Fibroblast of lung (primary cell): ENCODE results near the gene LIPE. TPM values are rescaled to one million over a fixed set of nuclear protein-coding genes. Genes with fewer than 3 reads are reported as not detected.
A peak's percentile ranks its signal among the peaks of the same experiment; 100 is the strongest.

Source experiments
- DNase-seq, 2 donors: peaks; one replicate each; pipeline versions ENCODE4 v3.0.0 to v3.0.0-alpha.2; 2010; ENCODE audit warnings: low read depth in 2 of 2
- H2AFZ ChIP-seq: 2 replicates; pipeline ENCODE4 v1.5.1; 2012; ENCODE audit warnings: low read length, control low read depth, inconsistent platforms
- H3K27ac ChIP-seq: 2 replicates; pipeline ENCODE4 v1.5.1; 2011; ENCODE audit warnings: low read length, control low read depth; ENCODE audit not compliant: insufficient read depth
- H3K27me3 ChIP-seq: 2 replicates; pipeline ENCODE4 v1.5.1; 2011; ENCODE audit warnings: mild to moderate bottlenecking, low read length; ENCODE audit not compliant: control insufficient read depth, insufficient read depth
- H3K36me3 ChIP-seq: 2 replicates; pipeline ENCODE4 v1.5.1; 2011; ENCODE audit warnings: low read length; ENCODE audit not compliant: control insufficient read depth, insufficient read depth
- H3K4me1 ChIP-seq: 2 replicates; pipeline ENCODE4 v1.5.1; 2011; ENCODE audit warnings: low read length; ENCODE audit not compliant: control insufficient read depth, insufficient read depth; ENCODE audit errors: extremely low read depth
- H3K4me2 ChIP-seq: 2 replicates; pipeline ENCODE4 v1.5.1; 2011; ENCODE audit warnings: low read length, control low read depth; ENCODE audit not compliant: insufficient read depth; ENCODE audit errors: extremely low read depth
- H3K4me3 ChIP-seq, 4 experiments: fragments of 200-600 bp in 1 of 4; sonication (generic) in 1 of 4; replicated peaks in 1 of 4; 2 replicates each; pipeline ENCODE4 v1.5.1; 2011 to 2016; ENCODE audit warnings: low read length in 4 of 4, low read depth in 3 of 4, mild to moderate bottlenecking in 3 of 4, control low read depth in 2 of 4, inconsistent platforms in 1 of 4, mixed read lengths in 1 of 4; ENCODE audit not compliant: insufficient read depth in 1 of 4; ENCODE audit errors: control extremely low read depth in 1 of 4
- H3K79me2 ChIP-seq: 2 replicates; pipeline ENCODE4 v1.5.1; 2012; ENCODE audit warnings: mild to moderate bottlenecking, low read length, inconsistent platforms; ENCODE audit not compliant: control insufficient read depth, insufficient read depth
- H3K9ac ChIP-seq: 2 replicates; pipeline ENCODE4 v1.5.1; 2011; ENCODE audit warnings: mild to moderate bottlenecking, low read length, control low read depth; ENCODE audit not compliant: insufficient read depth
- H3K9me3 ChIP-seq: 2 replicates; pipeline ENCODE4 v1.5.1; 2012; ENCODE audit warnings: low read depth, low read length; ENCODE audit not compliant: control insufficient read depth, insufficient read depth
- H4K20me1 ChIP-seq: 2 replicates; pipeline ENCODE4 v1.5.1; 2011; ENCODE audit warnings: low read length; ENCODE audit not compliant: control insufficient read depth, insufficient read depth; ENCODE audit errors: extremely low read depth
- EZH2 ChIP-seq: IDR thresholded peaks from 2 replicates; pipeline ENCODE4 v1.5.1; 2012; ENCODE audit warnings: low read length, control low read depth, mild to moderate bottlenecking; ENCODE audit errors: missing control alignments
- polyA minus RNA-seq: library from RNA; depleted of rRNA, polyadenylated mRNA; stranded (reverse); fragments of >200 nt; gene quantifications from 2 replicates; pipeline ENCODE4 v1.2.3, GENCODE V29; 2011; ENCODE audit warnings: low replicate concordance
- polyA plus RNA-seq, 2 donors: library from polyadenylated mRNA; depleted of rRNA in 1 of 2; stranded (reverse) in 1 of 2; unstranded in 1 of 2; fragments of >200 nt; gene quantifications; 2 replicates each; pipeline ENCODE4 v1.2.1, GENCODE V29; 2011 to 2012; ENCODE audit warnings: missing spikeins in 1 of 2
- total RNA-seq: library from RNA; depleted of rRNA; stranded (reverse); fragments of >200 nt; gene quantifications from 2 replicates; pipeline ENCODE4 v1.2.1, GENCODE V29; 2014
- TF ChIP-seq, protein P1 (sequence below), 2 donors: IDR thresholded peaks in 1 of 2; conservative IDR thresholded peaks in 1 of 2; 1 replicate in 1 of 2; 2 replicates in 1 of 2; pipeline ENCODE4 v1.5.1; 2011 to 2012; ENCODE audit warnings: low read length in 2 of 2, control low read depth in 1 of 2, inconsistent platforms in 1 of 2, low read depth in 1 of 2, mild to moderate bottlenecking in 1 of 2

Gene LIPE, protein sequence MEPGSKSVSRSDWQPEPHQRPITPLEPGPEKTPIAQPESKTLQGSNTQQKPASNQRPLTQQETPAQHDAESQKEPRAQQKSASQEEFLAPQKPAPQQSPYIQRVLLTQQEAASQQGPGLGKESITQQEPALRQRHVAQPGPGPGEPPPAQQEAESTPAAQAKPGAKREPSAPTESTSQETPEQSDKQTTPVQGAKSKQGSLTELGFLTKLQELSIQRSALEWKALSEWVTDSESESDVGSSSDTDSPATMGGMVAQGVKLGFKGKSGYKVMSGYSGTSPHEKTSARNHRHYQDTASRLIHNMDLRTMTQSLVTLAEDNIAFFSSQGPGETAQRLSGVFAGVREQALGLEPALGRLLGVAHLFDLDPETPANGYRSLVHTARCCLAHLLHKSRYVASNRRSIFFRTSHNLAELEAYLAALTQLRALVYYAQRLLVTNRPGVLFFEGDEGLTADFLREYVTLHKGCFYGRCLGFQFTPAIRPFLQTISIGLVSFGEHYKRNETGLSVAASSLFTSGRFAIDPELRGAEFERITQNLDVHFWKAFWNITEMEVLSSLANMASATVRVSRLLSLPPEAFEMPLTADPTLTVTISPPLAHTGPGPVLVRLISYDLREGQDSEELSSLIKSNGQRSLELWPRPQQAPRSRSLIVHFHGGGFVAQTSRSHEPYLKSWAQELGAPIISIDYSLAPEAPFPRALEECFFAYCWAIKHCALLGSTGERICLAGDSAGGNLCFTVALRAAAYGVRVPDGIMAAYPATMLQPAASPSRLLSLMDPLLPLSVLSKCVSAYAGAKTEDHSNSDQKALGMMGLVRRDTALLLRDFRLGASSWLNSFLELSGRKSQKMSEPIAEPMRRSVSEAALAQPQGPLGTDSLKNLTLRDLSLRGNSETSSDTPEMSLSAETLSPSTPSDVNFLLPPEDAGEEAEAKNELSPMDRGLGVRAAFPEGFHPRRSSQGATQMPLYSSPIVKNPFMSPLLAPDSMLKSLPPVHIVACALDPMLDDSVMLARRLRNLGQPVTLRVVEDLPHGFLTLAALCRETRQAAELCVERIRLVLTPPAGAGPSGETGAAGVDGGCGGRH
- total RNA-seq (0.51 and 1.7 TPM in 2 replicates), polyA plus RNA-seq (1.1 and 2.7 TPM in 2 replicates), polyA minus RNA-seq (3.8 and 9.6 TPM in 2 replicates)
- polyA plus RNA-seq (2012): 1.8 and 6.1 TPM in 2 replicates

- H4K20me1 ChIP-seq: no peaks in the 10 kb centered on the region
- no peak within 1 kb of the TSS for H2AFZ ChIP-seq
- H3K4me3 ChIP-seq: no peak within 1 kb of the TSS
- H3K27me3 ChIP-seq: no peaks in the 10 kb centered on the region
- H3K36me3 ChIP-seq: no peaks in the 10 kb centered on the region
- DNase-seq: peak in 1 of 2 donors; percentile 40
- H3K79me2 ChIP-seq: no peaks in the 10 kb centered on the region
- no peak within 1 kb of the TSS for H3K9ac ChIP-seq
- H3K27ac ChIP-seq: no peak within 1 kb of the TSS
- no peak within 1 kb of the TSS for H3K4me2 ChIP-seq
- no peaks in the 10 kb centered on the region for H3K9me3 ChIP-seq
- H3K4me1 ChIP-seq: peaks cover 5% of the 10 kb centered on the region
- TF ChIP-seq, protein P1, sequence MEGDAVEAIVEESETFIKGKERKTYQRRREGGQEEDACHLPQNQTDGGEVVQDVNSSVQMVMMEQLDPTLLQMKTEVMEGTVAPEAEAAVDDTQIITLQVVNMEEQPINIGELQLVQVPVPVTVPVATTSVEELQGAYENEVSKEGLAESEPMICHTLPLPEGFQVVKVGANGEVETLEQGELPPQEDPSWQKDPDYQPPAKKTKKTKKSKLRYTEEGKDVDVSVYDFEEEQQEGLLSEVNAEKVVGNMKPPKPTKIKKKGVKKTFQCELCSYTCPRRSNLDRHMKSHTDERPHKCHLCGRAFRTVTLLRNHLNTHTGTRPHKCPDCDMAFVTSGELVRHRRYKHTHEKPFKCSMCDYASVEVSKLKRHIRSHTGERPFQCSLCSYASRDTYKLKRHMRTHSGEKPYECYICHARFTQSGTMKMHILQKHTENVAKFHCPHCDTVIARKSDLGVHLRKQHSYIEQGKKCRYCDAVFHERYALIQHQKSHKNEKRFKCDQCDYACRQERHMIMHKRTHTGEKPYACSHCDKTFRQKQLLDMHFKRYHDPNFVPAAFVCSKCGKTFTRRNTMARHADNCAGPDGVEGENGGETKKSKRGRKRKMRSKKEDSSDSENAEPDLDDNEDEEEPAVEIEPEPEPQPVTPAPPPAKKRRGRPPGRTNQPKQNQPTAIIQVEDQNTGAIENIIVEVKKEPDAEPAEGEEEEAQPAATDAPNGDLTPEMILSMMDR (conservative IDR thresholded peaks at IDR 0.05 in 1 of 2, IDR thresholded peaks at IDR 0.05 in 1 of 2; ENCODE audit: low read depth in 1 of 2, low read length in 2 of 2): no peak
- no peak for TF ChIP-seq EZH2
Observed at GRCh38 chr19:42427313-42427712, at the start of gene LIPE. Gene LIPE, minus strand, starts transcription at chr19:42427388. Its CDS starts 239 bp downstream, at chr19:42427149.

- Histone ChIP-seq H3K27me3 (peaks cover 3% of the 10 kb centered on the region), H3K27ac (no peak overlapping the region), H3K9me3 (no peaks in the 10 kb centered on the region), H4K20me1 (no peaks in the 10 kb centered on the region), H3K4me1 (no peaks in the 10 kb centered on the region), H3K36me3 (no peaks in the 10 kb centered on the region), H2AFZ (no peak overlapping the region), H3K9ac (no peak overlapping the region), H3K4me3 (no peak overlapping the region), H3K4me2 (no peak overlapping the region), H3K79me2 (no peaks in the 10 kb centered on the region)
- TF ChIP-seq, protein P1 (conservative IDR thresholded peaks at IDR 0.05 in 1 of 2, IDR thresholded peaks at IDR 0.05 in 1 of 2; ENCODE audit: low read depth in 1 of 2, low read length in 2 of 2): no peak
- no peak for TF ChIP-seq EZH2
- no peak for DNase-seq
Observed at GRCh38 chr19:42475366-42475765, 48.2 kb upstream of the LIPE start.

DNA sequence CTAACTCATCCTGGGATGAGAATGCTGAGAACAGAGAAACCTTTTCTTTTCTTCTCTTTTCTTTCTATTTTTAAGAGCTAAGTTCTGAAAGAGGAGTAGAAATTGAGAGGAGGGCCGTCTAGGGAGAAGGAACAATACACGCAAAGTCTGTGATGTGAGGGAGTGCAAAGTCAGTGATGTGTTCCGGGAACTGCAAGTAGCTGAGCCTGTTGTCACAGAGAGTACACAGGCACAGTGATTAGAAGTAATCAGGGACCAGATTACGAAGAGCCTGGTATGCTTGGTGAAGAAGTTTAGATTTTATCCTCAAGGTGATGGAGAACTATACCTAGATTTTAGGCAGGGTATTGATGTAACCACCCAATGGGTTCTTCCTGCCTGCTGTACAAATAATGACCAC is 47.6 kb upstream of the LIPE start:
- TF ChIP-seq, protein P1 (conservative IDR thresholded peaks at IDR 0.05 in 1 of 2, IDR thresholded peaks at IDR 0.05 in 1 of 2; ENCODE audit: low read depth in 1 of 2, low read length in 2 of 2): no peak
- no peak for TF ChIP-seq EZH2
- H3K4me2 ChIP-seq: no peak overlapping the region
- peaks cover 3% of the 10 kb centered on the region for H3K27me3 ChIP-seq
- H3K79me2 ChIP-seq: no peaks in the 10 kb centered on the region
- DNase-seq: no peak
- no peaks in the 10 kb centered on the region for H3K36me3 ChIP-seq
- no peak overlapping the region for H3K4me3 ChIP-seq
- no peaks in the 10 kb centered on the region for H4K20me1 ChIP-seq
- no peak overlapping the region for H3K9ac ChIP-seq
- H3K9me3 ChIP-seq: no peaks in the 10 kb centered on the region
- H3K27ac ChIP-seq: no peak overlapping the region
- no peak overlapping the region for H2AFZ ChIP-seq
- no peaks in the 10 kb centered on the region for H3K4me1 ChIP-seq
